ENCODE data around the gene STK4.

STK4 gene

GRCh38 chr20:44938637-44939036 is 27.7 kb upstream of the STK4 start:
- TF ChIP-seq, protein P1, sequence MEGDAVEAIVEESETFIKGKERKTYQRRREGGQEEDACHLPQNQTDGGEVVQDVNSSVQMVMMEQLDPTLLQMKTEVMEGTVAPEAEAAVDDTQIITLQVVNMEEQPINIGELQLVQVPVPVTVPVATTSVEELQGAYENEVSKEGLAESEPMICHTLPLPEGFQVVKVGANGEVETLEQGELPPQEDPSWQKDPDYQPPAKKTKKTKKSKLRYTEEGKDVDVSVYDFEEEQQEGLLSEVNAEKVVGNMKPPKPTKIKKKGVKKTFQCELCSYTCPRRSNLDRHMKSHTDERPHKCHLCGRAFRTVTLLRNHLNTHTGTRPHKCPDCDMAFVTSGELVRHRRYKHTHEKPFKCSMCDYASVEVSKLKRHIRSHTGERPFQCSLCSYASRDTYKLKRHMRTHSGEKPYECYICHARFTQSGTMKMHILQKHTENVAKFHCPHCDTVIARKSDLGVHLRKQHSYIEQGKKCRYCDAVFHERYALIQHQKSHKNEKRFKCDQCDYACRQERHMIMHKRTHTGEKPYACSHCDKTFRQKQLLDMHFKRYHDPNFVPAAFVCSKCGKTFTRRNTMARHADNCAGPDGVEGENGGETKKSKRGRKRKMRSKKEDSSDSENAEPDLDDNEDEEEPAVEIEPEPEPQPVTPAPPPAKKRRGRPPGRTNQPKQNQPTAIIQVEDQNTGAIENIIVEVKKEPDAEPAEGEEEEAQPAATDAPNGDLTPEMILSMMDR (IDR thresholded peaks at IDR 0.05; ENCODE audit: extremely low read depth, insufficient read depth, missing control alignments): no peak
- DNase-seq (ENCODE audit: low spot score): no peak
- in situ Hi-C loops (cut with MboI; ENCODE audit: low pct_unique_long_range_greater_than_20kb, low sequenced_read_pairs, unreplicated experiment): no loop called here

GRCh38 chr20:44941120-44941691 is 25.1 kb upstream of the STK4 start:
- no peak for DNase-seq (ENCODE audit: low spot score)
- in situ Hi-C loops (cut with MboI; ENCODE audit: low pct_unique_long_range_greater_than_20kb, low sequenced_read_pairs, unreplicated experiment): no loop called here
- TF ChIP-seq, protein P1 (IDR thresholded peaks at IDR 0.05; ENCODE audit: extremely low read depth, insufficient read depth, missing control alignments): no peak

DNA sequence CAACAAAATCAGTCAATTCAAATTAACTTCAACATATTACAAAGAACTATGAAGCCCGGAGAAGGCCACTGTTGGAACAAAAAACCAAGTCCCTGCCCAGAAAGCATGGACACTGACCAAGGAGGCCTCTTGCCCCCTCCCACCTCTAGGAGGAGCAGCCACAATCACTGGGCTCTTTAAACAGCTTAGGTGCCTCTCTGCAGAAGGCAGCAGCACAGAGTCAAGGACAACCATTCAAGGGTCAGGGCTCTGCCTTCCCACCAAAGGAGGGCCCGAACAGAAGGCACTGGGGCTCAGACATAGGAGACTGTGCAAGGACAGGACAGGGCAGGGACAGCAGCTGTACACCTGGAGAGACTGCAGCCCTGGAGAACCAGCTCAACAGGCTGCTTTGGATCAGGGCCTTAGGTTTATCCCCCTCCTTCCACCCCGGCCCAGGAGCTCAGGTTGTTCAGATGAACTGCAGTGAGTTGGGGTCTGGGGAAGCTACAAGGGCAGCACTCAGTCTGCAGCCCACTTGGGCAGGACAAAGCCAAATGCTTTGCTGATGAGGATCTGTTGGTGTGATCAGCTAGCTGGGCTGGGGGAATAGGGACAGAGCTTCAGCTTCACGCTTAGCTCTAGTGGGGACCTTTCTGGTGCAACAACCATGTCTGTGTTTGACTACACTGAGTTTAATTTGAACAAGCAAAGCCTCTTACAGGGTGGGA is 23.9 kb upstream of the STK4 start:
- in situ Hi-C loops (cut with MboI; ENCODE audit: low pct_unique_long_range_greater_than_20kb, low sequenced_read_pairs, unreplicated experiment): no loop called here
- DNase-seq (ENCODE audit: low spot score): no peak
- TF ChIP-seq, protein P1 (IDR thresholded peaks at IDR 0.05; ENCODE audit: extremely low read depth, insufficient read depth, missing control alignments): no peak

DNA sequence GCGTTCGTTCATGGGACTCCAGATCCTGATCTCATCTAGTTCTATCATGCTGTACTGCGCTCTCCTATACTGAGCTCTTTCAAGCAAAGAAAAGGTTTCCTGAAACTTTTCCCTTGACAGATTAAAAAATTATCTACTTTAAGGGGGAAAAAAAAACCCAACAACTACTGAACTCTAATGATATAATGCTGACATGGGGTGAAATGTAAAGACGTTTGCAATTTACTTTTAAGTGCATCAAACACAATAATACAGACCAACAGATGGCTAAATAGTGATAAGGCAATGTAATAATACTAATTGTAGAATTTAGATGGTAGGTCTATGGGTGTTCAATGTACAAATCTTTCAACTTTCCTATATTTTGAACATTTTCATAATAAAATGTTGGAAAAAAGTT is 22.5 kb upstream of the STK4 start:
- DNase-seq (ENCODE audit: low spot score): no peak
- TF ChIP-seq, protein P1 (IDR thresholded peaks at IDR 0.05; ENCODE audit: extremely low read depth, insufficient read depth, missing control alignments): no peak
- in situ Hi-C loops (cut with MboI; ENCODE audit: low pct_unique_long_range_greater_than_20kb, low sequenced_read_pairs, unreplicated experiment): no loop called here

- TF ChIP-seq, protein P1 (IDR thresholded peaks at IDR 0.05; ENCODE audit: extremely low read depth, insufficient read depth, missing control alignments): no peak
- in situ Hi-C loops (cut with MboI; ENCODE audit: low pct_unique_long_range_greater_than_20kb, low sequenced_read_pairs, unreplicated experiment): no loop called here
- no peak for DNase-seq (ENCODE audit: low spot score)
Observed at GRCh38 chr20:44945261-44945660, 21.1 kb upstream of the STK4 start.

- no peak for DNase-seq (ENCODE audit: low spot score)
- TF ChIP-seq, protein P1 (IDR thresholded peaks at IDR 0.05; ENCODE audit: extremely low read depth, insufficient read depth, missing control alignments): no peak
- in situ Hi-C loops (cut with MboI; ENCODE audit: low pct_unique_long_range_greater_than_20kb, low sequenced_read_pairs, unreplicated experiment): no loop called here
Observed at GRCh38 chr20:44946271-44946852, 19.9 kb upstream of the STK4 start.

All from GM13977 (cell line).